ENCODE results near the gene NEUROD2. TPM values are rescaled to one million over a fixed set of nuclear protein-coding genes. Genes with fewer than 3 reads are reported as not detected.
A peak's percentile ranks its signal among the peaks of the same experiment; 100 is the strongest.

The NEUROD2 gene
- total RNA-seq, 2 experiments from 2014 or later: not detected

DNA sequence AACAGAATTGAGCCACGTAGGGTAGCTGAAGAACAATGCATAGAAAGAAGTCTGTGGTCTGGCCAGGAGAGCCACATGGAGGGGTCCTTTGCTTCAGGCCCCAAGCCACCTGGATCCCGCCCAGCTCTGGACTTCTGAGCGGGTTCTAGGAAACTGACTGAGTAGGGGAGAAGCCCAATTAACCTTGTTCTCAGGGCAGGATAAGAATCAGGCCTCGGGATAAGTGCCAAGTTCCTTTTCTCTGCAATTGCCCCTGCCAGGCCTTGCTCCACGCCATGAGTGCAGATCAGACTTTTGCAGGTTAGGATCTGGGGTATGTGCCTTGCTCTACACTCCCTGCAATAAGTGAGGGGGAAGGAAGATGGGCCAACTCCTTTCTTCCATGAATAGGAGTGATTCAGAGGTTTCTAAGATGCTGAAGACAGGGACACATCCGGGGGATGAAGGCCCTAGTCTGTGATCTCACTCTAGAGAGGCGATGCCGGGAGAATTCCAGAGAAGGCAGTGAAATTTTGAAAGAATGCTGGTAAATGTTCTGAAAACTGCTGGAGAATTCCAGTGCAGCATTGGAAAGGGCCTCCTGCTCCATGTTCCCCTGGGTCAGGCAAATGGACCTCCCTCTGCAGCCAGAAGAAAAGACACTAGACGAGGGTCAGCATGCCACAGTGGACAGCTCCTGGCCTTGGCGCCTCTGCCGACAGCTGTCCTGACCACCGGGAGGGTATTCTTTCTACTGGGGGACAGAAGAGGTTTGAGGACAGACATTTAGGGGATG lies 5.8 kb downstream of the NEUROD2 start:
- ATAC-seq (no peak), DNase-seq (no peak)
- Mint-ChIP-seq H3K4me3 (no peak overlapping the region), H3K27ac (no peak overlapping the region), H3K9me3 (ENCODE audit: low read depth) (no peaks in the 10 kb centered on the region), H3K36me3 (ENCODE audit: low read depth) (no peaks in the 10 kb centered on the region), H3K27me3 (peaks cover 69% of the 10 kb centered on the region), H3K4me1 (peaks cover 26% of the 10 kb centered on the region)
- ChIA-PET POLR2A (no interaction called here), CTCF (interaction anchor here (1.2 to 3.9 kb wide), 2 partner anchors 21 to 26 kb away, joined by 5 to 30 read pairs; no protein-coding TSS in a partner anchor)
- intact Hi-C loops (cut with DNase I, micrococcal nuclease): no loop called here

DNA sequence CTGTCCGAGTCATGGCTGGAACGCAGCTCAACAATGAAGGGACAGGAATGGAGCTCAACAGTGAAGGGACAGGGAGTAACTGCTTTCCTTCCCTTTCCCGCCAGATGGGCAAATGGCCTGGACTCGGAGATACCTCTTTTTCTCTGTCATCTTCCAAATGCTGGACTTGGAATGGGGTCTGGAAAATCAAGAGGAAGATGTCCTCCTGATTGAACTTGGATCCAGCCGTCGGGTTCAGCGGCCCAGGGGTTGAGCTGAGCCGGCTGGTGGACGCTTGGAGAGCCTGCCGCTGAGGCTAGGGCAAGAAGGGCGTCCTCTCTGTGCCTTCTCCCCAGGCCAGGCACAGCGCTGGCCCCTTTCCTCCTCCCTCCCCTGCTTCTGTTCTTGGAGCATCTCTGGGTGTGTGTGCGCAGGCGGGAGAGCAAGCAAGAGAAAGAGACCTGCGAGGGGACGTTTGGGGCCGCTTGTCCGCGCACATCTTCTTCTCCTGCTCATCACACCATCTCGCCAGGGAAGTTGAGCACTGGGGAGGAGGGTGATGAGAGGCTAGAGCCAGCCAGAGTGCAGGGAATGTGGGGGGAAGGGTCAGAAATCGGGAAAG lies 6.6 kb downstream of the NEUROD2 start:
- Mint-ChIP-seq H3K36me3 (ENCODE audit: low read depth) (no peaks in the 10 kb centered on the region), H3K27me3 (peaks cover 75% of the 10 kb centered on the region), H3K27ac (no peak overlapping the region), H3K4me3 (no peak overlapping the region), H3K4me1 (peaks cover 27% of the 10 kb centered on the region), H3K9me3 (ENCODE audit: low read depth) (no peaks in the 10 kb centered on the region)
- intact Hi-C loops (cut with DNase I, micrococcal nuclease): no loop called here
- no peak for ATAC-seq
- CTCF ChIA-PET: interaction anchor here (0.7 to 3.9 kb wide), 4 partner anchors 21 to 81 kb away, joined by 3 to 30 read pairs (median 4); no protein-coding TSS in a partner anchor
- DNase-seq: no peak
- POLR2A ChIA-PET: no interaction called here

GRCh38 chr17:39600288-39600996 lies 7.3 kb downstream of the NEUROD2 start:
- intact Hi-C loops (cut with DNase I, micrococcal nuclease): no loop called here

GRCh38 chr17:39599665-39600231 lies 8.0 kb downstream of the NEUROD2 start:
- ATAC-seq (no peak), DNase-seq (no peak)
- Mint-ChIP-seq H3K27ac (no peak overlapping the region), H3K36me3 (ENCODE audit: low read depth) (no peaks in the 10 kb centered on the region), H3K27me3 (peaks cover 78% of the 10 kb centered on the region), H3K9me3 (ENCODE audit: low read depth) (no peaks in the 10 kb centered on the region), H3K4me1 (peaks cover 23% of the 10 kb centered on the region), H3K4me3 (no peak overlapping the region)
- POLR2A ChIA-PET: interaction anchor here (0.6 kb wide), 2 partner anchors 27 to 124 kb away, joined by 3 to 4 read pairs; no protein-coding TSS in a partner anchor
- intact Hi-C loops (cut with DNase I, micrococcal nuclease): no loop called here
- CTCF ChIA-PET: interaction anchor here (3.9 kb wide), 1 partner anchor 23 kb away, joined by 30 read pairs; no protein-coding TSS in a partner anchor

More at GRCh38 chr17:39600288-39600996, 7.3 kb downstream of the NEUROD2 start:
- DNase-seq (no peak), ATAC-seq (no peak)
- H3K27ac Mint-ChIP-seq: no peak overlapping the region
- H3K9me3 Mint-ChIP-seq (ENCODE audit: low read depth): no peaks in the 10 kb centered on the region
- peaks cover 78% of the 10 kb centered on the region for H3K27me3 Mint-ChIP-seq
- H3K4me1 Mint-ChIP-seq: peaks cover 26% of the 10 kb centered on the region
- H3K36me3 Mint-ChIP-seq (ENCODE audit: low read depth): no peaks in the 10 kb centered on the region
- ChIA-PET POLR2A (interaction anchor here (0.6 kb wide), 1 partner anchor 124 kb away, joined by 4 read pairs; no protein-coding TSS in a partner anchor), CTCF (interaction anchor here (0.7 to 3.9 kb wide), 4 partner anchors 22 to 80 kb away, joined by 3 to 30 read pairs (median 4); no protein-coding TSS in a partner anchor)
- H3K4me3 Mint-ChIP-seq: no peak overlapping the region

DNA sequence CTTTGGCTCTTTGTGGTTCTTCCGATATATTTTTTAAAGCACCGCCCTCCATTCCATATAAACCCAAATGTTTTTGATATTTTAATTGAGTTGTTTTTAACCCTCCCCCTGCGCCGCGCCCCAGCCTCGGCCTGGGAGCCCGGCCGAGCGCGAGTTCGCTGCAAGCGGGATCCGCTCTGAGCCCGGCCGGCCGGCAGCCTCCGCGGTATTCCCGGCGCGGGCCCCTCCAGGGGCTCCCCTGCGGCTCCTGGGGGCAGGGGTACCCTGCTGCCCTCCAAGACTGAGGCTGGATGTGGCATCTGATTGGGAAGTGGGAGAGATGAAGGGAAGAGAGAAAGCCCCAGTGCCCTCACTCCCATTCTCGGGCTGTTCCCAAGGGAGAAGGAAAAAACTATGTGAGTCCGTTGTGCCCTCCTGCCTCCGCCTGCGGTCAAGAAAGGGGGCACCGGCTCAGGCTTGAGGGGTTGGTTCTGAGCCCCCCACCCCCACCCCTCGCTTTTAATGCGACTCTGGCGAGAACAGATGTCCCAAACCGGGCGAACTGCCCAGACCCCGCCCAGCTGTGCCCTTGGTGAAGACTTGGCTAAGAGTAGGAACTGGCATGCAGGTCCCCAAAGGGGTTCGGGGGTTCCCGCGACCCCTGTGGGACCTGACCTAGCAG lies 8.6 kb downstream of the NEUROD2 start:
- ChIA-PET POLR2A (interaction anchor here (0.6 kb wide), 1 partner anchor 26 kb away, joined by 3 read pairs; no protein-coding TSS in a partner anchor), CTCF (interaction anchor here (1.2 to 3.9 kb wide), 2 partner anchors 23 to 55 kb away, joined by 3 to 30 read pairs; no protein-coding TSS in a partner anchor)
- peaks cover 81% of the 10 kb centered on the region for H3K27me3 Mint-ChIP-seq
- DNase-seq (no peak), ATAC-seq (no peak)
- H3K4me3 Mint-ChIP-seq: no peak overlapping the region
- peaks cover 22% of the 10 kb centered on the region for H3K4me1 Mint-ChIP-seq
- intact Hi-C loops (cut with DNase I, micrococcal nuclease): no loop called here
- H3K36me3 Mint-ChIP-seq (ENCODE audit: low read depth): no peaks in the 10 kb centered on the region
- no peaks in the 10 kb centered on the region for H3K9me3 Mint-ChIP-seq (ENCODE audit: low read depth)
- H3K27ac Mint-ChIP-seq: no peak overlapping the region

DNA sequence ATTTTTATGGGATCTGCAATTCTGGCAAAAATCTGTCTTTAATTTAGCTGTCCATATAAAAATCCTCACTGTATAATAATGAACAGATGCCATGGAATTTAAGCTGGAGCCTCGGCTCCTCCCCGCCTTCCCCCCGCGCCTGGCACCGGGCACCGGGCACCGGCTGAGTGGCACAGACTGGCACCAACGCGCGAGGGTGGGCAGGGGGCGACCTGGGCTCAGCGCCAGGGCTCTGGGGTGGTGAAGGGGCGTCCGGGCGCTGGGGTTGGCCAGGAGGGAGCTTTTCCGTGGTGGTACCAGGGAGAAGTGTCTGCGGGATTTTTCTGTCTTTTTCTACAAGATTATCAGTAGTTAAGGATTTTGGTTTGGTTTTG lies 9.1 kb downstream of the NEUROD2 start:
- Mint-ChIP-seq H3K36me3 (ENCODE audit: low read depth) (no peaks in the 10 kb centered on the region), H3K4me1 (peaks cover 20% of the 10 kb centered on the region), H3K9me3 (ENCODE audit: low read depth) (no peaks in the 10 kb centered on the region), H3K27ac (no peak overlapping the region), H3K4me3 (no peak overlapping the region), H3K27me3 (peaks cover 82% of the 10 kb centered on the region)
- intact Hi-C loops (cut with DNase I, micrococcal nuclease): no loop called here
- CTCF ChIA-PET: interaction anchor here (0.6 to 3.9 kb wide), 5 partner anchors 24 to 755 kb away, joined by 3 to 30 read pairs (median 3); no protein-coding TSS in a partner anchor
- no peak for ATAC-seq
- POLR2A ChIA-PET: no interaction called here
- DNase-seq: no peak

GRCh38 chr17:39598047-39598481 lies 9.7 kb downstream of the NEUROD2 start:
- Mint-ChIP-seq H3K9me3 (ENCODE audit: low read depth) (no peaks in the 10 kb centered on the region), H3K4me1 (peaks cover 15% of the 10 kb centered on the region), H3K27ac (no peak overlapping the region), H3K36me3 (ENCODE audit: low read depth) (no peaks in the 10 kb centered on the region), H3K4me3 (no peak overlapping the region), H3K27me3 (peaks cover 82% of the 10 kb centered on the region)
- CTCF ChIA-PET: interaction anchor here (0.6 to 3.9 kb wide), 6 partner anchors 24 to 754 kb away, joined by 3 to 30 read pairs (median 3); no protein-coding TSS in a partner anchor
- DNase-seq (no peak), ATAC-seq (no peak)
- intact Hi-C loops (cut with DNase I, micrococcal nuclease): no loop called here
- POLR2A ChIA-PET: no interaction called here

DNA sequence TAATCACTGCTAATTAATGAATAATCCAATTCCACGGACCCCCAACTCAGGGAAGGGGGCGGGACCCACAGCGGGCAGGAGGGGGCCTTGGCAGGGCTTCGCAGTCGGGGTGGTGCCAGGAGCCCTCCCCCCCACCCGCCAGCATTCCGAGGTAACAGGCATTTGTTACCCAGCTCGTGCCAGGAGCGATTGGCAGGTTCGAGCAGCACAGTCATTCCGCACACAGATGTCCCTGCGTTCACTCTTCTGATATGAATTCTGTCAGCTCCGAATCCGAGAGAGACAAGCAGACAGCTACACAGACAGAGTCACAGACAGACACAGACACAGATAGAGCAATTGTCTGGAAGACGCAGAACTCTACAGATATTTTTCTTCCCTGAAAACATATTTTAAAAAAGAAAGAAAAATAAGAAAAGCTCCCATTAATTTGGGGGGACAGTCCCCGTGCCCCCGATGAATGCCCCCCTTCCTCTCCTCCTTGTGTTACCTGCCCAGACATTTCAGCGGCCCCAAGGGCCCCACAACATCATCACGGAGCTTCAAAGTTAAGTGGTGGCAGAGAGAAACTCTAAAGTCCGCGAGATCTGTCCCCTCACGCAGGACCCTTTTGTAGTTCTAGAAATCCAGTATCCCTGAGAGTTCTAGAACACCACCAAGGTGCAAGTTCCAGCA lies 10.2 kb downstream of the NEUROD2 start:
- Mint-ChIP-seq H3K36me3 (ENCODE audit: low read depth) (no peaks in the 10 kb centered on the region), H3K27me3 (peaks cover 78% of the 10 kb centered on the region), H3K9me3 (ENCODE audit: low read depth) (no peaks in the 10 kb centered on the region), H3K27ac (no peak overlapping the region), H3K4me1 (peaks cover 15% of the 10 kb centered on the region), H3K4me3 (no peak overlapping the region)
- ChIA-PET CTCF (interaction anchor here (0.8 to 1.2 kb wide), 2 partner anchors 24 to 56 kb away, joined by 3 read pairs; no protein-coding TSS in a partner anchor), POLR2A (no interaction called here)
- ATAC-seq (peak; percentile 60), DNase-seq (no peak)
- intact Hi-C loops (cut with DNase I, micrococcal nuclease): no loop called here

GRCh38 chr17:39596543-39597267 lies 11.0 kb downstream of the NEUROD2 start:
- peaks cover 74% of the 10 kb centered on the region for H3K27me3 Mint-ChIP-seq
- H3K27ac Mint-ChIP-seq: no peak overlapping the region
- intact Hi-C loops (cut with DNase I, micrococcal nuclease): no loop called here
- no peak for DNase-seq
- no peaks in the 10 kb centered on the region for H3K9me3 Mint-ChIP-seq (ENCODE audit: low read depth)
- no peak for ATAC-seq
- no peaks in the 10 kb centered on the region for H3K36me3 Mint-ChIP-seq (ENCODE audit: low read depth)
- no peak overlapping the region for H3K4me3 Mint-ChIP-seq
- CTCF ChIA-PET: no interaction called here
- peaks cover 15% of the 10 kb centered on the region for H3K4me1 Mint-ChIP-seq
- POLR2A ChIA-PET: no interaction called here

DNA sequence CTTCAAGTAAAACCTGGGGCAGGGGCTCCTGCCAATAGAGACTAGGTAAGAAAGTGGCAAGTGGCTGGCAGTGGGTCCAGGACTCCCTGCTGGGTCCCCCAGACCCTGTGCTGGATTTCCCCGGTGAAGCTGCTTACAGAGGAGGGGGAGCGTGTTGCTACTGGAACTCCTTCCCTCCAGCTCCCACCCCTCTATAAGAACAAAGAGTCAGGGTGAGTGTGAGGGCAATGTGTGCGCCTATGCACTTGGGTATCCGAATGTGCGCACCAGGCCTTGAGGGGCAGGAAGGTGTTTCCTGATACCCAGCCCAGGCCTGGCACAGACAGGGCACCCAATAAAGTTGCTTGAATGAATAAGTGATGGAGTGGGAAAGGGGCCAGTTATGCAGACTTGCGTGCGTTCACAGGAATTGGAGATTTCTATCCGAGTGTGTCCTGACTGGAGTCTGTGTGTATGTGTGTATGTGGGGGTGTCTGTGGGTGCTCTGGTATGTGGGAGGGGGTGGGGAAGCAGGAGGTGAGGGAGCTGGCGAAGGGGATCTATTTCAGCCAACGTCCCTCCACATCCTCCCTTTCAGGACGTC lies 11.7 kb downstream of the NEUROD2 start:
- Mint-ChIP-seq H3K36me3 (ENCODE audit: low read depth) (no peaks in the 10 kb centered on the region), H3K4me1 (peaks cover 15% of the 10 kb centered on the region), H3K9me3 (ENCODE audit: low read depth) (no peaks in the 10 kb centered on the region), H3K27me3 (peaks cover 72% of the 10 kb centered on the region), H3K4me3 (no peak overlapping the region), H3K27ac (no peak overlapping the region)
- ATAC-seq (no peak), DNase-seq (no peak)
- ChIA-PET POLR2A (no interaction called here), CTCF (no interaction called here)
- intact Hi-C loops (cut with DNase I, micrococcal nuclease): no loop called here
